Ascending aorta (tissue), 2 donors: ENCODE data around the gene CENPQ. TPM values are rescaled to one million over a fixed set of nuclear protein-coding genes. Genes with fewer than 3 reads are reported as not detected.

Experiments
- DNase-seq, 2 donors: peaks; one replicate each; pipeline ENCODE4 v3.0.0-alpha.2; 2019; ENCODE audit warnings: low spot score in 2 of 2
- H3K27ac ChIP-seq, 2 donors: fragments of 200-600 bp; sonication (generic); one replicate each; pipeline ENCODE4 v1.5.1; 2016 to 2017; ENCODE audit warnings: mild to moderate bottlenecking in 1 of 2
- H3K27me3 ChIP-seq: fragments of 200-600 bp; sonication (generic); one replicate; pipeline ENCODE4 v1.5.1; 2017
- H3K36me3 ChIP-seq, 2 donors: fragments of 200-600 bp; sonication (generic); one replicate each; pipeline ENCODE4 v1.5.1; 2016
- H3K4me1 ChIP-seq, 2 donors: fragments of 200-600 bp; sonication (generic); one replicate each; pipeline ENCODE4 v1.5.1; 2016 to 2017; ENCODE audit warnings: mild to moderate bottlenecking in 1 of 2
- H3K4me3 ChIP-seq, 2 donors: fragments of 200-600 bp; sonication (generic); one replicate each; pipeline ENCODE4 v1.5.1; 2016 to 2017; ENCODE audit warnings: mild to moderate bottlenecking in 1 of 2
- H3K9me3 ChIP-seq, 2 donors: fragments of 200-600 bp; sonication (generic); one replicate each; pipeline ENCODE4 v1.5.1; 2016
- CTCF ChIP-seq, 3 experiments: fragments of 200-600 bp in 2 of 3; fragments of 450-650 bp in 1 of 3; sonication (generic) in 2 of 3; IDR thresholded peaks; one replicate each; pipeline ENCODE4 v1.5.1; 2016 to 2019; ENCODE audit warnings: antibody characterized with exemption in 3 of 3, mild to moderate bottlenecking in 1 of 3, moderate library complexity in 1 of 3
- intact Hi-C: fragments of 100-400 bp; cut with DNase I; formaldehyde crosslinking; loops from one replicate; pipeline ENCODE4 v1.15.1; 2023
- total RNA-seq: library from RNA; depleted of rRNA; stranded (reverse); fragments of >200 nt; gene quantifications from one replicate; pipeline ENCODE4 v1.1.0, GENCODE V29; 2016

Gene CENPQ
- total RNA-seq, 1 donor from 2014 or later, result not detected

GRCh38 chr6:49490633-49491032 is 27.5 kb downstream of the CENPQ start:
- Histone ChIP-seq H3K36me3 (peaks cover 2 to 28% of the 10 kb centered on the region in 2 donors), H3K9me3 (no peaks in the 10 kb centered on the region), H3K27me3 (no peaks in the 10 kb centered on the region), H3K4me3 (no peak overlapping the region), H3K27ac (no peak overlapping the region), H3K4me1 (no peaks in the 10 kb centered on the region)
- intact Hi-C loops, result no loop called here
- TF ChIP-seq CTCF (IDR thresholded peaks at IDR 0.05), result no peak
- DNase-seq, result no peak

GRCh38 chr6:49497304-49497703 is 34.1 kb downstream of the CENPQ start:
- Histone ChIP-seq H3K4me3 (no peak overlapping the region), H3K27ac (no peak overlapping the region), H3K27me3 (no peaks in the 10 kb centered on the region), H3K9me3 (no peaks in the 10 kb centered on the region), H3K36me3 (peaks cover 0 to 7% of the 10 kb centered on the region in 2 donors), H3K4me1 (no peaks in the 10 kb centered on the region)
- TF ChIP-seq CTCF (IDR thresholded peaks at IDR 0.05), result no peak
- DNase-seq, result no peak
- intact Hi-C loops, result no loop called here

- Histone ChIP-seq H3K36me3 (no peaks in the 10 kb centered on the region), H3K27ac (no peak overlapping the region), H3K4me1 (no peaks in the 10 kb centered on the region), H3K27me3 (no peaks in the 10 kb centered on the region), H3K4me3 (no peak overlapping the region), H3K9me3 (no peaks in the 10 kb centered on the region)
- intact Hi-C loops, result no loop called here
- no peak for DNase-seq
- no peak for TF ChIP-seq CTCF (IDR thresholded peaks at IDR 0.05)
Observed at GRCh38 chr6:49499126-49499525, 36.0 kb downstream of the CENPQ start.

- H3K9me3 ChIP-seq, result no peaks in the 10 kb centered on the region
- H3K27ac ChIP-seq, result no peak within 1 kb of the TSS
- no peak for TF ChIP-seq CTCF (IDR thresholded peaks at IDR 0.05)
- no peaks in the 10 kb centered on the region for H3K27me3 ChIP-seq
- H3K4me1 ChIP-seq, result no peaks in the 10 kb centered on the region
- DNase-seq, result no peak
- intact Hi-C loops, result no loop called here
- no peaks in the 10 kb centered on the region for H3K36me3 ChIP-seq
- no peak within 1 kb of the TSS for H3K4me3 ChIP-seq
Observed at GRCh38 chr6:49499623-49500022, 36.5 kb downstream of the CENPQ start, which contains the start of gene GLYATL3. Gene GLYATL3 (plus strand): TSS chr6:49499923. CDS start chr6:49511991, 12,068 bp downstream.

- no peak for TF ChIP-seq CTCF (IDR thresholded peaks at IDR 0.05)
- H3K36me3 ChIP-seq, result no peaks in the 10 kb centered on the region
- no peaks in the 10 kb centered on the region for H3K9me3 ChIP-seq
- DNase-seq, result no peak
- intact Hi-C loops, result no loop called here
- H3K27ac ChIP-seq, result no peak overlapping the region
- H3K4me3 ChIP-seq, result no peak overlapping the region
- no peaks in the 10 kb centered on the region for H3K27me3 ChIP-seq
- H3K4me1 ChIP-seq, result no peaks in the 10 kb centered on the region
Observed at GRCh38 chr6:49504666-49505065, 41.5 kb downstream of the CENPQ start.

- H3K4me3 ChIP-seq, result no peak overlapping the region
- no peaks in the 10 kb centered on the region for H3K36me3 ChIP-seq
- H3K4me1 ChIP-seq, result no peaks in the 10 kb centered on the region
- intact Hi-C loops, result no loop called here
- TF ChIP-seq CTCF (IDR thresholded peaks at IDR 0.05), result no peak
- DNase-seq, result no peak
- H3K9me3 ChIP-seq, result no peaks in the 10 kb centered on the region
- no peaks in the 10 kb centered on the region for H3K27me3 ChIP-seq
- no peak overlapping the region for H3K27ac ChIP-seq
Observed at GRCh38 chr6:49506569-49507111, 43.5 kb downstream of the CENPQ start.
